AG04450 (cell line): ENCODE data around the gene TMEM140. TPM values are rescaled to one million over a fixed set of nuclear protein-coding genes. Genes with fewer than 3 reads are reported as not detected.
A peak's percentile ranks its signal among the peaks of the same experiment; 100 is the strongest.

Experiments
- CTCF ChIA-PET: fragments of 300-600, 350-600 bp; formaldehyde crosslinking; extraction: SDS; loops from one replicate; lab custom pipeline; 2022; ENCODE audit warnings: antibody characterized with exemption, inconsistent platforms; lab: Charles Lee
- POLR2A ChIA-PET: fragments of 350-600 bp; formaldehyde crosslinking; extraction: SDS; loops from one replicate; lab custom pipeline; 2021; ENCODE audit warnings: antibody characterized with exemption, inconsistent platforms; lab: Yijun Ruan, JAX
- DNase-seq: peaks from one replicate; pipeline ENCODE4 v3.0.0-alpha.2; 2011; ENCODE audit warnings: low read depth, low spot score
- H3K27ac ChIP-seq: one replicate; pipeline ENCODE4 v1.5.1; 2012; ENCODE audit warnings: low read depth, low read length, control low read depth
- H3K27me3 ChIP-seq: one replicate; pipeline ENCODE4 v1.6.0; 2012; ENCODE audit warnings: low read length; ENCODE audit not compliant: control insufficient read depth, insufficient read depth
- H3K4me3 ChIP-seq: 2 replicates; pipeline ENCODE4 v1.5.1; 2011; ENCODE audit warnings: mild to moderate bottlenecking, low read depth, low read length, control low read depth
- H3K9me3 ChIP-seq: 2 replicates; pipeline ENCODE4 v1.5.1; 2012; ENCODE audit warnings: low read length; ENCODE audit not compliant: control insufficient read depth, insufficient read depth
- polyA plus RNA-seq: library from polyadenylated mRNA; depleted of rRNA; stranded (reverse); fragments of >200 nt; gene quantifications from 2 replicates; pipeline ENCODE4 v1.2.3, GENCODE V29; 2011
- TF ChIP-seq, protein P1 (sequence below): IDR thresholded peaks from 2 replicates; pipeline ENCODE4 v1.5.1; 2011; ENCODE audit warnings: low read depth, low read length, control low read depth, inconsistent platforms

TMEM140 gene
- polyA plus RNA-seq, 1 experiment = 1.0 TPM

DNA sequence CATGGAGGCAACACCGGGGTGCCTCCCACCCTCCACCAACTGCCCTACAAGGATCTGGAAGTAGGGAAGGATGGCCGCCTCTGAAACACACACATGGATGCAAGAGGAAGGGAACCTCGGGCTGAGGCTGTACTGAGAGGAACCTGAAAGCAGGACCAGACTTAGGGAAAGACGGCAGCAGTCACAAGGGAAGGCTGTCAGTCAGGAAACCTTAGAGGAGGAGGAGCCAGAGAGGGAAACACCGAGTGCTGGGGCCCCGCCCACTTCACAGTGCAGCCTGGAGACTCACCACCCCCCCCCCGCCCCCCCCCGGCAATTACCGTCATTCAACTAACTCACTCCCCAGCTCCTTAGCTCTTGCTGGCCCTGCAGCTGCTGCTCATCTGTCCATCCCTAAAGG, 20.1 kb downstream of the TMEM140 start:
- no peaks in the 10 kb centered on the region for H3K27me3 ChIP-seq
- no peak overlapping the region for H3K27ac ChIP-seq

GRCh38 chr7:135168489-135169140, 20.7 kb downstream of the TMEM140 start:
- ChIA-PET POLR2A (no interaction called here), CTCF (interaction anchor here (0.6 to 1.6 kb wide), 3 partner anchors 8 to 484 kb away, joined by 4 to 8 read pairs (median 4); no protein-coding TSS in a partner anchor)
- H3K9me3 ChIP-seq = no peaks in the 10 kb centered on the region; the same call in 1 of the 2 replicates
- TF ChIP-seq, protein P1, sequence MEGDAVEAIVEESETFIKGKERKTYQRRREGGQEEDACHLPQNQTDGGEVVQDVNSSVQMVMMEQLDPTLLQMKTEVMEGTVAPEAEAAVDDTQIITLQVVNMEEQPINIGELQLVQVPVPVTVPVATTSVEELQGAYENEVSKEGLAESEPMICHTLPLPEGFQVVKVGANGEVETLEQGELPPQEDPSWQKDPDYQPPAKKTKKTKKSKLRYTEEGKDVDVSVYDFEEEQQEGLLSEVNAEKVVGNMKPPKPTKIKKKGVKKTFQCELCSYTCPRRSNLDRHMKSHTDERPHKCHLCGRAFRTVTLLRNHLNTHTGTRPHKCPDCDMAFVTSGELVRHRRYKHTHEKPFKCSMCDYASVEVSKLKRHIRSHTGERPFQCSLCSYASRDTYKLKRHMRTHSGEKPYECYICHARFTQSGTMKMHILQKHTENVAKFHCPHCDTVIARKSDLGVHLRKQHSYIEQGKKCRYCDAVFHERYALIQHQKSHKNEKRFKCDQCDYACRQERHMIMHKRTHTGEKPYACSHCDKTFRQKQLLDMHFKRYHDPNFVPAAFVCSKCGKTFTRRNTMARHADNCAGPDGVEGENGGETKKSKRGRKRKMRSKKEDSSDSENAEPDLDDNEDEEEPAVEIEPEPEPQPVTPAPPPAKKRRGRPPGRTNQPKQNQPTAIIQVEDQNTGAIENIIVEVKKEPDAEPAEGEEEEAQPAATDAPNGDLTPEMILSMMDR = no peak
- H3K27ac ChIP-seq = peak overlapping the region; percentile 40
- DNase-seq = no peak
- H3K27me3 ChIP-seq = no peaks in the 10 kb centered on the region
- H3K4me3 ChIP-seq = peak overlapping the region; percentile 78; the same call in 1 of the 2 replicates

More for the DNA sequence above, 20.1 kb downstream of the TMEM140 start:
- no peaks in the 10 kb centered on the region; the same call in 1 of the 2 replicates for H3K9me3 ChIP-seq
- TF ChIP-seq, protein P1 = no peak
- POLR2A ChIA-PET = no interaction called here
- H3K4me3 ChIP-seq = no peak overlapping the region
- CTCF ChIA-PET = no interaction called here
- no peak for DNase-seq

- Histone ChIP-seq H3K27ac (peak overlapping the region; percentile 97), H3K4me3 (peak overlapping the region; percentile 78), H3K9me3 (no peaks in the 10 kb centered on the region; the same call in 1 of the 2 replicates), H3K27me3 (no peaks in the 10 kb centered on the region)
- POLR2A ChIA-PET = interaction anchor here (0.9 to 2.0 kb wide), 3 partner anchors 9 to 54 kb away, joined by 3 to 12 read pairs (median 6); partner anchors contain the start of gene TMEM140
- TF ChIP-seq, protein P1 = peak; percentile 40
- DNase-seq = no peak
- CTCF ChIA-PET = interaction anchor here (0.6 to 2.7 kb wide), 3 partner anchors 9 to 485 kb away, joined by 4 to 15 read pairs (median 8); partner anchors contain the start of gene AGBL3
These were observed 21.5 kb downstream of the TMEM140 start for GRCh38 chr7:135169141-135169963.

DNA sequence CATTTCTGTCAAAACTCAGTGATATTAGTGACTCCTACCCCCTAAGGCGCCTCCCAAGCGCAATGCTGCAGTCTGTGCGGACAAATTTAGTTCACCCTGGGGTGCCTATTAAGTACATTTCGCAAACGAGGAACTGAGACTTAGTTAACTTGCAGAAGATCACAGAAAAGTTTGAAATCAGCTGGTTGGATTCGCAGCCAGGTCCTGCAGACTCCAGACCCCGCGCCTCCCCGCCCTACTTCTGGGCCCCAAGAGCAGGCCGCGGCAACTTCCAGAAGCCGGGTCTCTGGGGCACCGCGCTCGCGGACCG, 22.0 kb downstream of the TMEM140 start:
- ChIA-PET CTCF (interaction anchor here (1.4 to 2.8 kb wide), 6 partner anchors 9 to 480 kb away, joined by 3 to 15 read pairs (median 10); partner anchors contain the start of genes AGBL3 and TMEM140), POLR2A (interaction anchor here (0.9 to 2.0 kb wide), 5 partner anchors 10 to 524 kb away, joined by 3 to 12 read pairs (median 3); partner anchors contain the start of genes BPGM and TMEM140)
- H3K9me3 ChIP-seq = no peaks in the 10 kb centered on the region; the same call in 1 of the 2 replicates
- no peak for DNase-seq
- peak overlapping the region; percentile 97 for H3K27ac ChIP-seq
- H3K4me3 ChIP-seq = peak overlapping the region; percentile 78
- TF ChIP-seq, protein P1 = no peak
- H3K27me3 ChIP-seq = no peaks in the 10 kb centered on the region
